Midbrain (tissue), 1 donor: ENCODE measurements around the gene PTPRT.

Experiments used
- DNase-seq: peaks from one replicate; lab custom pipeline; 2025; lab: John Stamatoyannopoulos, UW

The PTPRT gene

DNA sequence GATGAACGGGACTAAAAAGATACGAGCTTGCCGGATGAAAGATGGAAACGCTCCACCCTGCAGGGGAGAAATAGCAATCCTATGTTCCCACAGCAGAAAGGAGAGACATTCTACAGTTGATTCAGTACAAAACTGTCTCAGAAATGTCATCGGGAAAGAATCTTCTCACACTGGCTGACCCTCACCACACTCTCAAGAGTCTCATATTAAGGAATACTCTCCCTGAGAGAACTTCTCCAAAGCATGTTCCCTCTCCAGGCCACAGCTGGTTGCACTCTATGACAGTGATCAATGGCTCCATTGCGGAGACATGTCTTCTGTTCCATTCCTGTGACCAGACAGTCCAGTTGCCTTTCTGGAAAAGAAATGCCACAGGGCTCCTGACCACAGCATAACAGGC lies 813.6 kb downstream of the PTPRT start:
- no peak for DNase-seq

DNA sequence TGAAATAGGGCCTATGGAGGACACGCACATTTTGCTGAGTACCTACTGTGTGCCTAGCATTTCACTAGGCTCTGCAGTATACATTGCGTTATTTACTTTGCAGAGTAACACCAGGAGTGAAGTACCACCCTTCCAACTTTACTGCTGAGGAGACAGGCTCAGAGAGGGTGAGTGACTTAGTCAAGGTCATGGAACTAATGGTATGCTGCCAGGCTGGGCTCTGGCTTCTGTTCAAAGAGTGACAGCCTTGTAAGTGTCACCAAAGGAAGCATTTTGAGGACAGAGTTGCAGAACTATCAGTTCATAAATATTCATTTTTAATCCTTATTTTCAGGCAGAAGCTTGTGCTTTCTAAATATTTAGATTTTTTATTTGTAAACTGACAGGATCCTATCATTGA lies 816.7 kb downstream of the PTPRT start:
- no peak for DNase-seq

DNA sequence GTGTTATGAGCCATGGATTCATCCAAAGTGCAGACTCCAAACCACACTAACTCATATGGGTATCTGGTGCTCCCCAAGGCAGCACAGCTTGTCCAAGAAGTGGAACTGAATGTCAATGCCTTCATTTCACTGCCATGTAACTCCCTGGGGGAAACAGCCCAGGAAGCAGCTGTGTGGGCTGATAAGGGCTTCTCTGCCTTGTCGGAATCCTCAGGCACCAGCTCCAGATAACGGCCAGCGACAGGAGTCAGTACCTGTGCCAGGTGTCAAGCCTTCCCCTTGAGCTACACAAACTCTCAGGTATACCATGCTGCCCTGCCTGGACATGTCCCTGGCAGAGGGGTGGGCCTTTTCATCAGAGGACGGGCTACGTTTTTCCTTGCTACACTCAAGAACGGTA lies 819.6 kb downstream of the PTPRT start:
- DNase-seq: no peak

DNA sequence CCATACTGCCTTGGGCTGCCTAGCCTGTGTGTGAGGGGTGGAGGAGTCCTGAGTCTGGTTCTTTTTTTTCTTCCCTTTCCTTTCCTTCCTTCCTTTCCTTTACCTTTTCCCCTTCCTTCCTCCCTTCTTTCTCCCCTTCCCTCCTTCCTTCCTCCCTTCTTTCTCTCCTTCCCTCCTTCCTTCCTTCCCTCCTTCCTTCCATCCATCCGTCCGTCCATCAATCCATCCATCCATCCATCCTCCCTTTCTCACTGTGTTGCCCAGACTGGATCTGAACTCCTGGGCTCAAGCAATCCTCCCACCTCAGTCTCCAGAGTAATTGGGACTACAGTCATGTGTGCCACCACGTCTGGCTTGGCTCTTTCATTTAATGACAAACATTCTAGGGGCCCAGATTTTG lies 820.8 kb downstream of the PTPRT start:
- no peak for DNase-seq

DNA sequence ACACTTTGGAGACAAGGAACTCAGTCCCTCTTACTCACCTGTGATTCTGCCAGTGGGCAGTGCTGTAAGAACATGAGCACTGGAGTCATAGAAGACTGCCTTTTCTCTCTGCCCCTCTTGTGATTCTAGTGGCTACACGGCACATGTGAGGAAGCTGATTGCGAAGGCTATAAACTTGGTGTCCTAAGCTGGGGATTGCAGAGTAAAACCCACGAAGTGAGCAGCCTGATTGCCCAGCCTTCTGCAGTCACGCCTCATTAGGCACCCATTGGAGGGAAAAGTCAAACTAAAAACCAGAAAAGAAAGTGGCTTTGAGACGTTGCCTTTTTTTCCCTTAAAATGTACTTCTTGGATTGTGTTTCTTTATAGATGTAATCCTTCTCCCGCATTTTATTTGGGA lies 823.1 kb downstream of the PTPRT start:
- DNase-seq: no peak

DNA sequence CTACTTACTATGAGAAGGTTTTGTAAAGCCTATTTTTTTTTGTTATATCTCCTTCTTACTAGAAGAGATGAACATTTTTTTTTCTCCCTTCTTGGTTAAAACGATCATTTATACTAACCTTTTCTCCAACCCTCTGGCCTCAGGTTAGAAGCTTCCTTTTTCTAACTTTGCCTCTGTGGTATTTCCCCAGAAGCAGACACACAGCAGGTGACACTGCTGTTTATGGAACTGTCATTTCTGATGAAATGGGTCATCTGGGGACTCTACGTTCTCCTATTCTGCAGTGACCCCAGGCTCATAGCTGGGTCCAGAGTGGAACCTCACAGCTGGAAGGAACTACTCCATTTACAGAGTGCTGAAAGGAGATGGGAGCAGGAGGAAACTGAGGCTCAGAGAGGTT lies 825.3 kb downstream of the PTPRT start:
- no peak for DNase-seq

DNA sequence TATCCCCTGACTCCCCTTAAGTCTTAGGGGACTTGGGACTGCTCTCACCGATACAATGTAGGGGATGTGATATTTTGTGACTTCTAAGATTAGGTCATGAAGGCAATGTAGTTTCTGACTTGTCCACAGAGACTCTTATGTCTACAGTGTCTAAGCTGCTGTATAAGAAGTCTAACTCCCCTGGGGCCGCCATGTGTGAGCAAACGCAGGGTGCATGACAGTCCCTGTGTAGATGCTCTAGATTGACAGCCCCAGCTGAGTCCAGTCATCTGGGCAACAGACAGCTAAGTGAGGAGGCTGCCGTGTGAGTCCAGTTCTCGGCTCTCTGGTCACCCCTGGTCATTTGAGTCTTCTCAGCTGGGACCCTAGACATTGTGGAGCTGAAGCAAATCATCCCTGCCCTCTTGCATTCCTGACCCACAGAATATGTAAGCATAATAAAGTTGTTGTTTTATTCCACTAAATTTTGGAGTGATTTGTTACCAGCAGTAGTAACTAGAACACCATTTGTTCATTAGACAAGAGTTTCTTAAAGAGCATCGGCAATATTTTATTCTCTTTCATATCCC lies 828.2 kb downstream of the PTPRT start:
- DNase-seq: no peak

DNA sequence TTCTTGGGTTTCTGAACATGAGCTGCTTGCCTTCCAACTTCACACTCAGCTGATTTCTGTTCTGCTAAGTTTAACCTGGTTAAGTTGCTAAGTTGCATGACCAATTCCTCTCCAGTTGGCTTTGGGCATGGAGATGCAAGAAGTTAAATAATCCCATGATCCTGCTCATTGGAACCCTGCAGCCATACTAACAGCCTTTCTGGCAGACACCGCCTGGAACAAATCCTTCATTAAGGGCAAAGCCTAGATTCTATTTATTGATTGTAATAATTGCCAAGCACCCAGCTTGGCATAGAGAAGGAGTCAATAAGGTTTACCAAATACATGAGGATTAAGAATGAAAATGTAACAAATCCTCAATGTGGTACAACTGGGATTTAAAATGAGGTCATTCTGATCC lies 829.1 kb downstream of the PTPRT start:
- no peak for DNase-seq

DNA sequence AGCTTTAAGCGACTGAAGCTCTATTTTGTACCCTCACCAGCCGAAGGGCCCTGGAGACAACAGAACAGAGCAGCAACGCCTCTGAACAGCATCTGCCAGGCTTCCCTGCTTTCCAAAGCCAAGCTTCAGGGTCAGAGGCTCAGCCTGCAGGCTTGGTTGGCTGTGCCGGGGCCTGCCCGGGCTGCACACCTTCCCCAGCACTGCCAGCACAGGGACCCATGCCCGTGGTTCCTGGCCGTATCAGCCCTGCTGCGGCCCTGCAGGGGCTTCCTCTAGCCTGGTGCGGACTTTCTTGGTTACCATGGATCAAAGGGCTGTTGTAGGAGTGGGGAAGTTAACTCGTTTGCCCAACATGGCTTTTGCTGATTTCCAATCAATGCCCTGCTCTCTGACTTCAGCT lies 830.1 kb downstream of the PTPRT start:
- DNase-seq: no peak

DNA sequence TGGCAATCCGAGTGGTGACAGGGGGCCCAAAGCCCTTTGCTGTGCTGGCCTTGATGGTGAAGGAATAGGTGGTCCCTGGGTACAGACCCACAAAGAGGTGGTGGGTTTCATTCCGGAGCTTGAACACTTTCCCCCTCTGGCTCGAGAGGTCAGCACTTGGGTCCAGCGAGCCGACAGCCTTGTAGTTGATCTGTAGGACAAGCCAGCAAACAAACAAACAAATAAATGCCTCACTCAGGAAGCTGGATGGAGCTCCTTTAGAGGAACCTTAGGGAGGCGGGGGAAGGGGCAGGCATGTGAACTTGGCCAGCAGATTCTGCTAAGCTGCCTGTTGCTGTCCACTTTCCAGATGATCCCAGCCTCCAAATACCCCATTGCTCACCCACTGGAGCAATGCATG lies 837.6 kb downstream of the PTPRT start:
- no peak for DNase-seq

DNA sequence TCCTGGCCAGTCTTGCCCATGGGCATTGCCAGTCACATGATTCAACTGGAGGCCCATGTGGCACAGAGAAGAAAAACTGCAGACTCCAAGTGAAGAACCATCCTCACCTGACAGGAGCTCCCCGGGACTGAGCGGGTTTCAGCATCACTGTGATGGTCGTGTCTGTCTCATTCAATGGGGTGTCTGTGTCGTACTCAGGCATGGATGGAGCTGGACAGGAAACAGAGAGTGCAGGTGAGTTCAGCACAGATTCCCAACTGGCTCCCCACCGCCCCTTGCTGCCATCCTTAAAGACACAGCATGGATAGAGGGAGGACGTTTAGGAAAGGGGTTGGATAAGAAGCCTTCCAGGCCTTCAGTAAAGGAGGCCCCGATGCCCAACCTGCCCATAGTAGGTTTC lies 839.2 kb downstream of the PTPRT start:
- no peak for DNase-seq

DNA sequence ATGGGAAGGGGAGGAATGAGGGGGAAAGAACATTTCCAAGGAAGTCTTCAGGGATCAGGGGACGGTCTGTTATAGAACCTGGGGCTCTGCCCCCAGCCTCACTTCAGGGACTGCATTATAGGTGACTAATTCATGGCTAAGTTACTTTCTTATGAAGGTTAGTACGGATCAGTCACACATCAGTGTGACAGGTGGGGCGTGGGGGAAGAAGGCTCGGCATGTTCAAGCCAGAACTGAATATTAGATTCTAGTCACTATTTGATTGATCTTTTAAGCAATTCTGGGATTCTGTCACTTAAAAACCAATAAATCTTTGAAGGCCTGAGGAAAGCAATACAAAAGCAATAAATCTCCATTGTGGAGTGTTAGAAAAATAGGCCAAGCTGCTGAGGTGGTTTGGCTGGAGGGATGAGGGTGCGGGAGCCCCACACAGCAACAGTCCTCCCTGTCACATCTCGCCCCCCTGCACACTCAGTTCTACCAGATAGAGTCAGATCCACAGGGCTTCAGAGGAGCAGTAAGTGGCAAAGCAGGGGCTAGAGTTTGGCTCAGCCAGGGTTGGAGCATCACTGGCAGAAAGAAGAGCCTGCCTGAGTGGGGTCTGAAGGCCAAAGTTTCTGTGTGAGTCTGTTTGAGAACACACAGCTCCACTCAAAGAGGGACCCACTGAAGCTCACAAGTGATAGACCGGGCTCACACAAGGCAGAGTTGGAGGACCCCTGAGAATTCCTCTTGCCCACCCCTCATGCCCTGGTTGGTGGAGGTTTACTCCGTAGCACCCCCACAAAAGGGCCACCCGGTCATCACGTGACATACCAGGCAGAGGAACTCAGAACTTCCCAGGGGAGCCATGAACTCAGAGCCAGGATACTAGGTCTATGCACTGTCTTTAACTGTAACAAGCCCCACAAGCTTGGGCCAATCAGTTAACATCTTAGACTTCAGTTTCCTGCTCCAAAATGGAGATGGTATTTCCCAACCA lies 843.2 kb downstream of the PTPRT start:
- DNase-seq: no peak

DNA sequence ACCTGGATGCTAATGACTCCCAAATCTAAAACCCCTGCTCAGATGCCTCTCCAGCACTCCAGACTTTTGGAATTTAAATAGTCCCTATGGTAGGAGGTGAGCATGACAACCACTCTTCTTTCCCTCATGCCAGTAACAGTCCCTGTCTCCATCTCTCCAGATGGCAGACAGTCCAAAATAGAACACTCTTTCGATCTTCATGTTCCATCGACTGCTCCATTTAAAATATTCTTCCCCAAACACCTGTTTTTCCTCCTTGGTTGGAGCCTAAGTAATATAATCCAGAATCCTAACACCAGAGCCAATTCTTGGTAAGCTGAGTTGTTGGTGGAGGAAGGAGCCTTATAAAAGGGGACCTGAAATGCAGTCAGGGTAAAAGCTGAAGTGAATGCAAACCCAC lies 848.1 kb downstream of the PTPRT start:
- DNase-seq: no peak

DNA sequence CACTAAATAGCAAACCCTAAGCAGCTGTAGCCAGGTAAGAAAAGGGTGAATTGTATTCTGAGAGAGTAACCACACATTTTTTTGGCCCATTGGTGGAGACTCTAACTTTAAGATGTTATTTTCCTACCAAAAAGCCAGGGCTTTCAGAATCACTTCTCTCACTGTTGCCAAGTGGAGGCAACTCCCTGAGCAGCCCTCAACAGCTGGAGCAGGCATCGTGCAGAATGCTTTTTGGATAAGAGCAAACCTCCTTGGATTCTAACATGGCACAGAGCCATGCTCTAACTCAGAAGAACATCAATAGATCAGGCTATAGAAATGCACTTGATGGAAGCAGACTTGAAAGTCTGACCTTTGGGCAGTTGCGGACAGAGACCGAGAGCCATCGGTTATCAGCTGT lies 849.3 kb downstream of the PTPRT start:
- DNase-seq: no peak

DNA sequence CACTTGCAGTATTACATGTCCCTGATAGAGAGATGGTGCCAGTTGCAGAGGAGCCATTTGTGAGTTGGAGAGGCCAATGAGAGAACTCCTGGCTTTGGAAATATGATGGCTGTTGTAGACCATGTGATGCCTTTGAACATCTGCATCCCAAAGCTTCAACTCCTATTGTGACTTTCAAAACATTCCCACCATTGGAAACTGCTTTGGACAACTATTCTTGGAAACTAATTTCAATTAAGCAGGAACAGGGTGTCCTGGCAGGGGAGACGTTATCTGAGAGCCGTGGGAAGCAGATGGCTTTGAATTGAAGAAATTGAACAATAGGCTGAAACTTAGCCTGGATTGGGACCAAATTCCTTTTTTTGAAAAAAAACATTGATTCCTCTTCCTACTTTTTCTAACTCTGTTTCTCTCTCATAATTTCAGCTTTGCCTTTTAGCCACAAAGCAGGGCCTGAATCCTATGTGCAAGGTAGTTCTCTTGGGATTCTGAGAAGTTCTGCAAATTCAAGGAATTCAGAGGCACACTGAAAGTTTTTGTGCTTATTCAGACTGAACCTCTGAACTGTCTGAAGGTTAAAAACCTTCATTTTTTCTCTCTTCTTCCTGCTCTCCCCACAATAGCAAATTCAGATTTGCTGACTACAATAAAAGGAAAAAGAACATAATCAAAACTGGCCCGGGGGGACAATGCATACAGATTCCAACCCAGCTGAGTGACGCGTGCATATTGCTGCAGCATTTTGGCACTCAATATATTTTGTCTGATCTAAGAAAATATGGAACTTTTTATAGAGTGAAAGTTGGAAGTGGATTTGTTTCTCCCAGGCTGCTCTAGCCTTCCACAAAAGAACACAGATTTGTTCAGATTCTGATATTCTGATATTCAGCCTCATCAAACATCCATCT lies 851.2 kb downstream of the PTPRT start:
- no peak for DNase-seq

DNA sequence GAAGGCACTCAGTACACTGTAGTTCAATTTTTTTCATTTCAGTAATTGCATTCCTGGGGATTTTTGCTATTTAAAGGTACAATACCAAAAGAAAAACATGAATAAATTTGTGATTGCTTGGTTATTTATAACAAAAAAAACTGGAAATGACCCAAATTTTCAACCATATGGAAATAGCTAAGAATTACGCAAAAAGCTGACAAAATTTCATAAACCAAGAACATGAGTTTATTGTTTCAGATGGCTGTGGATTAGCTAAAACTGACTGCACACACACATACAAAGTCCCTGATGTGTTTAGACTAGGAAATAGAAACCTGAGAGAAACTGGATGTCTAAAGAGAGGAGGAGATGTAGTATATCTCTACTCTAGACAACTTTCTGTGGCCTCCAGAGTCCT lies 853.1 kb downstream of the PTPRT start:
- no peak for DNase-seq

DNA sequence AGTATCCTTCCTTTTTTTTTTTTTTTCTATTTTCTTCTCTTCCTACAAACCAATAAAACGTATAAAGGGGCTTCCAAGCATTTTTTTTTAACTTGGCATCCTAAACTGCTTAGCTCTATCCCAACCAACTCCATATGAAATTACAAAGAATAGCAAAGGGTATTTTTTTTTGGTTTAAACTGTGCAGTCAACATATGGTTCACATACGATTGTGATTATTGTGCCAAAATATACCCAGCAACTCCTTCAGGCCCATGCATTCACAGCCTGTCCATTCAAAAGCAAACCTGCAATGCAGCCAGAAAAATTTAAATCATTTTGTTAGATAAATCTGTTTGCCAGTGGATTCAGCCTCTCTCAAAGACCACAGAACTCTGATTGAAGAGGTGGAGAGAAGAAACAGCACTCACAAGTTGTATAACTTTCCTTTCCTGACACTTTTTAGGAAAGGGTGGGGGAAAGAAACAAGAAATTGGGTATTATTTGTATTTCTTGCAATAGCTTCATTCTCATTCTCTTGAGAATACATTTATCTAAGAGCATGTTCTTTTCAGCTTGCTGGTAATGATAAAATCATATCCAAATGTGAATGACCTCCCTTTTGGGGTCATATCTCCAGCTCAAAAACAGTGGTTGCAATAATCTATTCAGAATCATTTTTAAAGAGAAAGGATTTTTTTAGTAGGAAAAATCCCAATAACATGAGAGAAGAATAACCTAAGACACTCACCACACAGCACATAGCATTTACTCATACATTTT lies 870.3 kb downstream of the PTPRT start:
- no peak for DNase-seq

DNA sequence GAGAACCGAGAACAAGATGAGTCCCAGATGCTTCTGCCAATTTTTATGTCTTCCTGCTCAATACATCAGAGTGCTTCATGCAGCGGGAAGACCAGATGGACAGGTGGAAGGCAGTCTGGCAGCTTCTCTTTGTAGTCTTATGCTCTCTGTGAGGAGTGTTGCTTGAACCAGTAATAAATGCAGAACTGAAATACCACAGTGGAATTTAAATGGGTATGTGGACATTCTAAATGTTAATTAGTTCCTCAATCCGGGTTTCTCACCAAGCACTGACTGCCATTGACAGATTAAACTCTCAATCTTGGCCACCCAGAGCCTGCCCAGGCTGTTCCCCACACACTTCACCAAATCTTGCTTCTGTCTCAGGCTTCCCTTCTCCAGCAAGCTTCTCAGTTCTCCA lies 876.0 kb downstream of the PTPRT start:
- DNase-seq: no peak

DNA sequence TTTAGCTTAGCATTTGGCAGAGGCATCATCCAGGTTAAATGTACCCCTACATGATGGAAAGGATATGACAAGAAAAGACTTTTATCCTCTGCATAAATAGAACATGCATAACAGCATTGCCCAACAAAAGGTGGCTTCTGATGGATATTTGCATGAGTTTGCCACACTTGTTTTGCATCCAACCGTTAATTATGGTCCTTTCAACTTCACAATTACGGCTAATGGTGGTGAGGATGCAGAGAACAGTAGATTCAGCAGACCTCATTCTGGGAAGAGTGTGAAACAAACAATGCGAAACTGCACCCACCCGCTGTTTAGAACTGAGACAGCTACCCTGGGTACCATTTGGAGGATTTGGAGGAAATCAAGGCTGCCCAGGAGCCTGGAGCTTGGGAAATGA lies 880.7 kb downstream of the PTPRT start:
- no peak for DNase-seq

DNA sequence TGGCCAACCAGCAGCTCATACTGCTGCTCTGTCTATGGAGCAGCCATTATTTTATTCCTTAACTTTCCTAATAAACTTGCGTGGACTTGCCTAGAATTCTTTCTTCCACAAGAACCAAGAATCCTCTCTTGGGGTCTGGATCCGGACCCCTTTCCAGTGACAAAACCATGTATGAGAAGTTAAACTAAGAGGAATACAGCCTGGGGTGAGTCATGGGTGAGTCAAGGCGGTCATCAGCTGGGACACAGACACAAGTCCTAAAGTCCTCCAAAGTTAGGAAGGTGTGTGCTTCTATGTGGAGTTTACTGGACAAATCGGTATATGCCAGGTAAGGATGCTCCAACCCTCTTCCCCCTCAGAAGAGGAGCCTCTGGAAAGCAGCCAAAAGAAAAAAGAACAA lies 881.5 kb downstream of the PTPRT start:
- no peak for DNase-seq

DNA sequence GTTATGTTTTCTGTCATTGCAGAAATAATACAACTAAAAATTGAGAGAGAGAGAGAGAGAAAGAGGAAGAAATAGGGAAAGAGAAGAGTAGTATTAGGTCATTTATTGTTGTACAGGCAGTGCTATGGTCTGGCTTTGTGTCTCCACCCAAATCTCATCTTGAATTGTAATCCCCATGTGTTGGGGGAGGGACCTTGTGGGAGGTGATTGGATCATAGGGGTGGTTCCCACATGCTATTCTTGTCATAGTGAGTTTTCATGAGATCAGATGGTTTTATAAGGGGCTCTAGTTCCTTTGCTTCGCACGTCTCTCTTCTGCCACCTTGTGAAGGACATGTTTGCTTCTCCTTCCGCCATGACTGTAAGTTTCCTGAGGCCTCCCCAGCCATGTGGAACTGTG lies 894.1 kb downstream of the PTPRT start:
- DNase-seq: no peak

DNA sequence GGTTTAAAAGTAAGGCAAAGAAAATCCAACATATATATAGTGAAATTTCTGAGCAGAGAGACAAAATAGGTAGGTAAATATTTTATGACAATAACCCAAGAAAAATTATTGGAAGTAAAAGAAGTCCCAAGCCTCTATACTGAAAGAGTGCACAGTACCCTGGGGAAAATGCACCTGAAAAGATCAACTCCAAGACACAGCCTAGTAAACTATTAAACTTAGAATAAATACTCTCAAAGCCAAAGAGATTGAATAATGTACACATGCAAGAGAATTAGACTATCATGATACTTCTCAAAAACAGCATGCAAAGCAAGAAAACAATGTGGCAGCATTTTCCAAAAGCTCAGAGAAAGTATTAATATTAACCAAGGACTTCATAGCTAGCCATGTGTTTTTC lies 894.7 kb downstream of the PTPRT start:
- DNase-seq: no peak
